K562 (cell line): Measurements from ENCODE around the gene SLC19A1. TPM values are rescaled to one million over a fixed set of nuclear protein-coding genes. Genes with fewer than 3 reads are reported as not detected.

Source experiments
- ATAC-seq: fragments of 200-7000 bp; cut with Tn5 transposase; 3 replicates; pipeline ENCODE4 v1.9.1; 2020; ENCODE audit warnings: moderate library complexity
- BruUV-seq: library from RNA; stranded (reverse); fragments of 400-500 nt; replicated peaks from 2 replicates; lab custom pipeline; 2021; lab: Mats Ljungman, UMichigan
- CTCF ChIA-PET: fragments of 300-600 bp; formaldehyde crosslinking; extraction: SDS; loops from one replicate; lab custom pipeline; 2021; ENCODE audit warnings: low intra/inter-chr PET ratio; lab: Yijun Ruan, JAX
- POLR2A ChIA-PET: fragments of 300-600, 350-650 bp; sonication (Branson Sonifier 250); formaldehyde crosslinking; extraction: SDS; loops from one replicate; lab custom pipeline; 2021; ENCODE audit warnings: antibody characterized with exemption, inconsistent platforms; lab: Yijun Ruan, JAX
- DNase-seq, 4 experiments: peaks; one replicate each; pipeline versions ENCODE4 v3.0.0 to v3.0.0-alpha.2; 2011 to 2018; ENCODE audit warnings: low spot score in 3 of 4, mixed read lengths in 3 of 4; ENCODE audit errors: extremely low read depth in 1 of 4
- FAIRE-seq: peaks from 2 replicates; lab custom pipeline; 2011; peaks lifted over from hg19 to GRCh38; lab: Jason Lieb, UNC
- H2AFZ ChIP-seq: 2 replicates; pipeline ENCODE4 v1.6.0; 2011; ENCODE audit warnings: low read depth, low read length, control low read depth, inconsistent platforms
- H3K27ac ChIP-seq: fragments of 200-600 bp; 3 replicates; pipeline ENCODE4 v1.8.0; 2011; ENCODE audit warnings: low read depth, mild to moderate bottlenecking, control low read depth, inconsistent platforms, low read length, moderate library complexity, mixed read lengths; ENCODE audit errors: extremely low read depth
- H3K27me3 ChIP-seq, 2 experiments: fragments of 300-600 bp in 1 of 2; 2 replicates in 1 of 2; 3 replicates in 1 of 2; pipeline versions ENCODE4 v1.6.0 to v1.8.0; 2011; ENCODE audit warnings: inconsistent platforms in 2 of 2, low read length in 2 of 2, mild to moderate bottlenecking in 1 of 2, mixed read lengths in 1 of 2, moderate library complexity in 1 of 2; ENCODE audit not compliant: control insufficient read depth in 2 of 2, insufficient read depth in 2 of 2
- H3K36me3 ChIP-seq: fragments of 300-600 bp; 3 replicates; pipeline ENCODE4 v1.8.0; 2011; ENCODE audit warnings: mild to moderate bottlenecking, low read length, inconsistent platforms; ENCODE audit not compliant: control insufficient read depth, insufficient read depth
- H3K4me1 ChIP-seq, 2 experiments: fragments of 200-600 bp in 1 of 2; replicated peaks in 1 of 2; 2 replicates in 1 of 2; 3 replicates in 1 of 2; pipeline versions ENCODE4 v1.5.1 to v1.8.0; 2011; ENCODE audit warnings: inconsistent platforms in 2 of 2, low read length in 2 of 2, mild to moderate bottlenecking in 1 of 2, mixed read lengths in 1 of 2, moderate library complexity in 1 of 2; ENCODE audit not compliant: control insufficient read depth in 2 of 2, insufficient read depth in 2 of 2
- H3K4me2 ChIP-seq: 2 replicates; pipeline ENCODE4 v1.6.1; 2011; ENCODE audit warnings: low read length, control low read depth, inconsistent platforms, mixed read lengths; ENCODE audit not compliant: insufficient read depth
- H3K4me3 ChIP-seq: fragments of 200-600 bp; sonication (generic), shearing (Covaris generic); 2 replicates; pipeline ENCODE4 v1.5.1; 2016; ENCODE audit warnings: control low read depth, inconsistent platforms
- H3K79me2 ChIP-seq: fragments of 200-600 bp; 3 replicates; pipeline ENCODE4 v1.8.0; 2011; ENCODE audit warnings: low read length, inconsistent platforms; ENCODE audit not compliant: control insufficient read depth, insufficient read depth
- H3K9ac ChIP-seq, 2 experiments: 2 replicates each; pipeline versions ENCODE4 v1.6.0 to v1.6.1; 2011; ENCODE audit warnings: low read depth in 2 of 2, low read length in 2 of 2, control low read depth in 1 of 2, inconsistent platforms in 1 of 2, mild to moderate bottlenecking in 1 of 2, mixed read lengths in 1 of 2; ENCODE audit not compliant: insufficient read depth in 1 of 2
- H3K9me1 ChIP-seq: one replicate; pipeline ENCODE4 v1.6.0; 2011; ENCODE audit warnings: inconsistent platforms, mild to moderate bottlenecking, low read length, moderate library complexity; ENCODE audit not compliant: control insufficient read depth, insufficient read depth
- H3K9me3 ChIP-seq: replicated peaks from 2 replicates; pipeline ENCODE4 v1.5.1; 2011; ENCODE audit warnings: low read depth, low read length, inconsistent platforms; ENCODE audit not compliant: control insufficient read depth, insufficient read depth
- H4K20me1 ChIP-seq: replicated peaks from 2 replicates; pipeline ENCODE4 v1.6.1; 2011; ENCODE audit warnings: low read length, inconsistent platforms, mixed read lengths; ENCODE audit not compliant: control insufficient read depth, insufficient read depth
- AFF1 ChIP-seq, 2 experiments: fragments of 450-650 bp; IDR thresholded peaks; 2 replicates each; pipeline ENCODE4 v1.6.1; 2018; ENCODE audit warnings: mild to moderate bottlenecking in 2 of 2, low read depth in 1 of 2; ENCODE audit not compliant: partially characterized antibody in 2 of 2
- CREBBP ChIP-seq: IDR thresholded peaks from one replicate; pipeline ENCODE4 v1.6.1; 2012; ENCODE audit warnings: low read depth, mild to moderate bottlenecking, control low read depth, inconsistent platforms, low read length
- FIP1L1 ChIP-seq: fragments of 200-400 bp; formaldehyde crosslinking; IDR thresholded peaks from 2 replicates; pipeline ENCODE4 v1.6.1; 2018; ENCODE audit warnings: mild to moderate bottlenecking, low read depth, low read length; ENCODE audit not compliant: poor library complexity, severe bottlenecking
- FOS ChIP-seq: IDR thresholded peaks from 3 replicates; pipeline ENCODE4 v1.6.1; 2011; ENCODE audit not compliant: insufficient read length; ENCODE audit errors: extremely low read depth
- MYC ChIP-seq, 2 experiments: fragments of 250-450 bp in 1 of 2; sonication (Bioruptor Pico) in 1 of 2; IDR thresholded peaks; 2 replicates each; pipeline versions ENCODE4 v1.5.1 to v1.6.1; 2012 to 2021; ENCODE audit warnings: low read depth in 2 of 2, borderline replicate concordance in 1 of 2, improper control_type of control experiment in 1 of 2, low read length in 1 of 2, mild to moderate bottlenecking in 1 of 2, moderate library complexity in 1 of 2
- PHB2 ChIP-seq: fragments of 450-650 bp; IDR thresholded peaks from 2 replicates; pipeline ENCODE4 v1.6.1; 2017; ENCODE audit warnings: low read depth
- ZNF146 ChIP-seq: IDR thresholded peaks from one replicate; pipeline ENCODE4 v1.6.1; 2018; ENCODE audit warnings: missing compliant biosample characterization; ENCODE audit not compliant: unreplicated experiment
- ZNF274 ChIP-seq: IDR thresholded peaks from 2 replicates; pipeline ENCODE4 v1.6.1; 2011; ENCODE audit warnings: low read depth, mild to moderate bottlenecking, low read length, moderate library complexity, borderline replicate concordance
- WGBS: fragments of 100-300 bp; shearing (Covaris generic); methylation state at CpG from one replicate; pipeline ENCODE4 v1.1.6; 2016; ENCODE audit warnings: low coverage, mixed read lengths; ENCODE audit not compliant: insufficient coverage; ENCODE audit errors: missing lambda C conversion rate; 5-methylcytosine and 5-hydroxymethylcytosine counted together
- in situ Hi-C: fragments of 300-500 bp; cut with MboI; formaldehyde crosslinking; loops from 4 replicates; pipeline ENCODE4 v1.15.0; 2018; ENCODE audit warnings: inconsistent platforms, mixed read lengths
- intact Hi-C: fragments of 100-400 bp; cut with micrococcal nuclease; formaldehyde crosslinking; loops from 2 replicates; pipeline ENCODE4 v1.14.2; 2022
- polyA plus RNA-seq, 8 experiments: library from polyadenylated mRNA; depleted of rRNA in 4 of 8; stranded (reverse) in 5 of 8; unstranded in 3 of 8; fragments of >200 nt; fragmentation: Nextera tagmentation in 2 of 8; fragmentation: Illumina TruSeq in 1 of 8; extraction: Ambion mirVana in 2 of 8; extraction: Trizol in 1 of 8; gene quantifications; 2 replicates each; pipeline versions ENCODE4 v1.2.1 to v1.2.3, GENCODE V29; 2011 to 2014; ENCODE audit warnings: inconsistent platforms in 1 of 8, missing spikeins in 1 of 8
- total RNA-seq, 7 experiments: library from RNA; depleted of rRNA in 6 of 7; stranded (reverse); fragments of >200 nt in 6 of 7; fragmentation: Illumina TruSeq in 2 of 7; extraction: Trizol in 2 of 7; gene quantifications; 2 replicates each; pipeline versions ENCODE4 v1.2.1 to v1.2.3, GENCODE V29; 2011 to 2021; ENCODE audit warnings: low replicate concordance in 1 of 7
- TF ChIP-seq, protein P1 (sequence below): sonication (generic); formaldehyde crosslinking; IDR thresholded peaks from 2 replicates; pipeline ENCODE4 v1.8.0; 2022; ENCODE audit warnings: missing genetic modification reagents, mild to moderate bottlenecking, borderline replicate concordance

The SLC19A1 gene
- total and polyA plus RNA-seq, 9 of the 15 experiments (the other 6 are each of a cell fraction or from before 2014, with no cell fraction given), result 0.65 to 88.7 (median 12.0) TPM

DNA sequence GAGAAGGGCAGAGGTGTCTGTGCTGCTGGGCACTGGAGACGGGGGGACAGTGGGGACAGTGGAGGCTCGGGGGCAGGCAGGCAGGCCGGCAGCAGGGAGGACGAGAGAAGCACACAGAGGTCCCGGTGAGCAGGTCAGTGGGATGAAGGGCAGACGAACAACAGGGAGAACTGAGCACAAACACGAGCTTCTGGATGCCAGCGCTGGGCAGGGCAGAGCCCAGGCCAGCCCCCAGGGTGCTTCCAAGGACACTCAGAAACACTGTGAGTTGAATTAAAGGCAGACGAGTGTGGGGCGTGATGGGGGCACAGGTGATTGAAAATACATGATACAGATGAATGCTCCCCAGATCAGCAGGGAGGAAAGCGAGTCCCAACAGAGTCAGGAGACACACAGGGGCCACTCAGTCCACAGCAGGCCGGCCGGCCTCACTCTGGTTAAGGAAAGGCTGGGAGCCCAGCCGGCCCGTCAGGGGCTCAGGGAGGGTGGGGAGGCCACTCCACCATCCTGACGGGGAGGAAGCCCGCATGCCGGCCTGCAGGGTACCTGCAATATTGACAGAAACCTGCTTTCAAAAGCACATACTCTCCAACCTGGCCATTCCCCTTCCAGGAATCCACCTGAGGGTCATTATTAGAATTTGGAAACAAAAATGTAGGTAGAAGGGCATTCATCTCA, 14.1 kb downstream of the SLC19A1 start:
- peaks cover 4% of the 10 kb centered on the region; the same call in 1 of the 3 replicates for H3K79me2 ChIP-seq
- in situ Hi-C loops, result no loop called here
- H4K20me1 ChIP-seq, result peaks cover 4% of the 10 kb centered on the region; the same call in 1 of the 2 replicates
- H3K4me3 ChIP-seq, result no peak overlapping the region
- H3K9ac ChIP-seq, result no peak overlapping the region
- peaks cover 85% of the 10 kb centered on the region for H3K36me3 ChIP-seq
- H3K9me1 ChIP-seq, result no peaks in the 10 kb centered on the region
- no peak overlapping the region for H2AFZ ChIP-seq
- POLR2A ChIA-PET, result interaction anchor here (0.6 kb wide), 1 partner anchor 427 kb away, joined by 3 read pairs; no protein-coding TSS in a partner anchor
- H3K4me1 ChIP-seq, result peaks cover 0 to 25% of the 10 kb centered on the region in 2 experiments; a peak in 1 of 5 replicates
- intact Hi-C loops, result no loop called here
- DNase-seq (no peak), FAIRE-seq (no peak)
- BruUV-seq, result no TSS peak
- TF ChIP-seq FIP1L1 (no peak), MYC (IDR thresholded peaks at IDR 0.05; ENCODE audit: low read depth, low read length) (no peak), MYC (CRISPR knock-in tag; IDR thresholded peaks at IDR 0.05; ENCODE audit: borderline replicate concordance, low read depth) (no peak), CREBBP (no peak), PHB2 (no peak), FOS (no peak), AFF1 (IDR thresholded peaks at IDR 0.05; ENCODE audit: low read depth in 1 of 2, partially characterized antibody in 2 of 2) (no peak), ZNF274 (no peak), ZNF146 (no peak)
- TF ChIP-seq, protein P1, sequence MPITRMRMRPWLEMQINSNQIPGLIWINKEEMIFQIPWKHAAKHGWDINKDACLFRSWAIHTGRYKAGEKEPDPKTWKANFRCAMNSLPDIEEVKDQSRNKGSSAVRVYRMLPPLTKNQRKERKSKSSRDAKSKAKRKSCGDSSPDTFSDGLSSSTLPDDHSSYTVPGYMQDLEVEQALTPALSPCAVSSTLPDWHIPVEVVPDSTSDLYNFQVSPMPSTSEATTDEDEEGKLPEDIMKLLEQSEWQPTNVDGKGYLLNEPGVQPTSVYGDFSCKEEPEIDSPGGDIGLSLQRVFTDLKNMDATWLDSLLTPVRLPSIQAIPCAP (CRISPR knock-in tag), result no peak
- TF ChIP-seq, all 486 proteins: peak for 0
- ATAC-seq, result no peak
- 90% methylated on average over 17 of the region's 18 CpGs for WGBS
- no peak overlapping the region for H3K4me2 ChIP-seq
- H3K9me3 ChIP-seq, result no peaks in the 10 kb centered on the region
- H3K27ac ChIP-seq, result no peak overlapping the region
- no peaks in the 10 kb centered on the region for H3K27me3 ChIP-seq
- CTCF ChIA-PET, result no interaction called here
